ENCODE results near the gene WDR46. TPM values are rescaled to one million over a fixed set of nuclear protein-coding genes. Genes with fewer than 3 reads are reported as not detected.

WDR46 gene
- total and polyA plus RNA-seq, 7 donors = 15.3 to 51.2 (median 35.7) TPM

DNA sequence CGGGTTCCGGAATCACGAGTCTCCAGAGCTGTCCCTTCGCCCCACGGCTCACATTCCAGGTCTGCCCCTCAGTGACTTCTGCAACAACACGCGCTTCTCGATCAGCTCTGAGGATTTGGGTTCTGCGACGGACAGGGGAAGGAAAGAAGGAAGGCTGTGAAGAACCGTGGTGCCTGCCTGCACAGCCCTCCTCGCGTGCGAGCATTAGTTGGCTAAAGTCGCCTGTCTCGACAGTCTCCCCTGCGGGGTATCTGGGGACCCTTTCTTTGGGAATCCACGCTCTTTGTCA, 40.5 kb downstream of the WDR46 start:
- TF ChIP-seq, protein P1, sequence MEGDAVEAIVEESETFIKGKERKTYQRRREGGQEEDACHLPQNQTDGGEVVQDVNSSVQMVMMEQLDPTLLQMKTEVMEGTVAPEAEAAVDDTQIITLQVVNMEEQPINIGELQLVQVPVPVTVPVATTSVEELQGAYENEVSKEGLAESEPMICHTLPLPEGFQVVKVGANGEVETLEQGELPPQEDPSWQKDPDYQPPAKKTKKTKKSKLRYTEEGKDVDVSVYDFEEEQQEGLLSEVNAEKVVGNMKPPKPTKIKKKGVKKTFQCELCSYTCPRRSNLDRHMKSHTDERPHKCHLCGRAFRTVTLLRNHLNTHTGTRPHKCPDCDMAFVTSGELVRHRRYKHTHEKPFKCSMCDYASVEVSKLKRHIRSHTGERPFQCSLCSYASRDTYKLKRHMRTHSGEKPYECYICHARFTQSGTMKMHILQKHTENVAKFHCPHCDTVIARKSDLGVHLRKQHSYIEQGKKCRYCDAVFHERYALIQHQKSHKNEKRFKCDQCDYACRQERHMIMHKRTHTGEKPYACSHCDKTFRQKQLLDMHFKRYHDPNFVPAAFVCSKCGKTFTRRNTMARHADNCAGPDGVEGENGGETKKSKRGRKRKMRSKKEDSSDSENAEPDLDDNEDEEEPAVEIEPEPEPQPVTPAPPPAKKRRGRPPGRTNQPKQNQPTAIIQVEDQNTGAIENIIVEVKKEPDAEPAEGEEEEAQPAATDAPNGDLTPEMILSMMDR (IDR thresholded peaks at IDR 0.05) = peak in 2 of 4 experiments; percentile 3 to 5
- TF ChIP-seq POLR2A (IDR thresholded peaks at IDR 0.05) = no peak
- no peak for TF ChIP-seq POLR2AphosphoS5 (IDR thresholded peaks at IDR 0.05)
- TF ChIP-seq EP300 (IDR thresholded peaks at IDR 0.05) = no peak
- Histone ChIP-seq H3K4me3 (peak overlapping the region; percentile 26 to 64 (median 54)), H3K36me3 (peaks cover 0 to 20% (median 4%) of the 10 kb centered on the region in 4 donors), H3K27ac (peak overlapping the region; percentile 89 to 94 (median 94)), H3K9me3 (no peaks in the 10 kb centered on the region), H3K27me3 (no peaks in the 10 kb centered on the region), H3K4me1 (peaks cover 0 to 27% (median 24%) of the 10 kb centered on the region in 4 donors)
- DNase-seq = no peak
- 1% methylated on average over 18 of the region's 18 CpGs for WGBS, 2 donors
- intact Hi-C loops (cut with DNase I) = loop anchor here (1.0 to 5.0 kb wide), 6 partner anchors 40 to 356 kb away; partner anchors contain the start of genes RING1, RXRB and SLC39A7

DNA sequence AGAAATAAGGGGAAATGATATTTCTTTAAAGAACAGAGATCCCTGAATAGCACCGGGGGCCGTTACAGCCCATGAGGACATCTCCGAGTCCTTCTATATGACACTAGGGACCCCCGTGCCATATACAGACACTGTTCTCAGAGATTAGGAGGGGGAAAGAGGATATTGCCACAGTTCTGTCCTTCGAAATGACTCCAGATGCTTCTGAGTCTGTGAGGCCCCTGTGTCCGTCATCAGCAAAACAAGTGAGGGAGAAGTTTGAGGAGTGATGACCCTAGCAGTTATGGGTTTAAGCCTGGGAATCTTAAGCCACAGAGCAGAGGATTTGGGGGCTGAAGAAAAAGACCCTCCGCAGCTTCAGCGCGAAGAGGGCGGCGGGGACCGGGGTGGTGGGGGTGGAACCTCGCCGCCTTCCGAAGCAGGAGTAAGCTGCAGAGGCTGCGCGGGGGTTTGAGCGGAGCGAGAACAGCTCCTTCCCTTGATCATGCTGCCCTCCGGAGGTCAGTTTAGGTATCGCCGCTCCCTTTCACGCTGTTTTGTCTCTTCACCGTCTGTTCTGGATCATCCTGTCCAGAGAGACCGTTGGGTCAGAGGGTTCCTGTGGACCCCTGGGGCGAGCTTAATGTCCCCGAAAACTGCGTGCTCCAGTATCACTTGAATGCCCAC, 40.9 kb downstream of the WDR46 start:
- H3K4me3 ChIP-seq = peak overlapping the region; percentile 26 to 64 (median 54)
- WGBS, 2 donors = 3 to 5% methylated on average over 28 of the region's 28 CpGs
- no peaks in the 10 kb centered on the region for H3K9me3 ChIP-seq
- DNase-seq = peak; percentile 94
- intact Hi-C loops (cut with DNase I) = loop anchor here (1.0 to 5.0 kb wide), 6 partner anchors 39 to 356 kb away; partner anchors contain the start of genes RING1, RXRB and SLC39A7
- no peaks in the 10 kb centered on the region for H3K27me3 ChIP-seq
- peaks cover 0 to 27% (median 24%) of the 10 kb centered on the region in 4 donors for H3K4me1 ChIP-seq
- H3K27ac ChIP-seq = peak overlapping the region; percentile 89 to 94 (median 94)
- TF ChIP-seq POLR2AphosphoS5 (IDR thresholded peaks at IDR 0.05) (peak in 3 of 4 donors; percentile 26 to 43 (median 37)), POLR2A (IDR thresholded peaks at IDR 0.05) (no peak), EP300 (IDR thresholded peaks at IDR 0.05) (no peak)
- TF ChIP-seq, protein P1 (IDR thresholded peaks at IDR 0.05) = peak; percentile 95 to 99 (median 98)
- H3K36me3 ChIP-seq = peaks cover 0 to 20% (median 4%) of the 10 kb centered on the region in 4 donors

DNA sequence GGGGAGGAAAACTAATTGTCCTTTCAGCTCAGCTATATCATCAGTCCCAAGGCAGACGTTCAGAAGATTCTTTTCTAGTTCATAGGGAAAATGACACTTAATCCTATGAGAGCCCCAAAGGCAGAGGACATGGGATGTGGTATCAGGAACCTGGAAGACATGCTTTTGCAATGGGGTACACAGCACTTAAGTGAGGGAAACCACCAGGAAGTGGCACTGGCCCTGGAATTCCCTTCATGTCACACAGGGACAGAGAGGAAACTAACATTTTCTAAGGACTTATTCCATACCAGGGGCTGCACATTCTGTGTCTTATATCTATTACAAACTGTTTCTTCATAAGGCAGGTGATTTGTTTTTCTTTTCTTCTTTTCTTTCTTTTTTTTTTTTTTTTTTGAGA, 45.6 kb downstream of the WDR46 start:
- WGBS, 2 donors = 12 to 55% methylated on average over 1 of the region's 1 CpG
- Histone ChIP-seq H3K4me3 (no peak overlapping the region), H3K27me3 (no peaks in the 10 kb centered on the region), H3K9me3 (no peaks in the 10 kb centered on the region), H3K27ac (no peak overlapping the region), H3K36me3 (no peaks in the 10 kb centered on the region), H3K4me1 (peaks cover 0 to 8% (median 7%) of the 10 kb centered on the region in 4 donors)
- no peak for DNase-seq
- TF ChIP-seq EP300 (IDR thresholded peaks at IDR 0.05) (no peak), POLR2AphosphoS5 (IDR thresholded peaks at IDR 0.05) (no peak), POLR2A (IDR thresholded peaks at IDR 0.05) (no peak)
- TF ChIP-seq, protein P1 (IDR thresholded peaks at IDR 0.05) = no peak
- intact Hi-C loops (cut with DNase I) = no loop called here

DNA sequence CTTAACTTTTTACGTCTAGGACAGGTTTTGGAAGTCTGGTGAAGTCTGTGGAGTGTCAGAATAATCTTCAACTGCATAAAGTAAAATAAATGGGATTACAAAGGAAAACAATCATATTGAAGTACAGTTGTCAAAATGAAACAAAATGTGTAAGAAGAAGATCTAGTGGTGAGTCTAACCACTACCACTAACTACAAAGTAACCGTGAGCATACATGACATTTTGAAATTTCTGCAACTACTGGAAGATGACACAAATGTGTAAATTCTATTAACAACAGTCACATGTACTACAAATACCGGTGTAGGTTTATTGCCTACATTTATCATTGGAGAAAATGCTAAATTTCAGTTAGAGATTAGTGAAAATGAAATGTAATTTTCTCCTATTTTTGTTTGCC, 47.1 kb downstream of the WDR46 start:
- TF ChIP-seq, protein P1 (IDR thresholded peaks at IDR 0.05) = no peak
- TF ChIP-seq POLR2A (IDR thresholded peaks at IDR 0.05) = no peak
- TF ChIP-seq EP300 (IDR thresholded peaks at IDR 0.05) = no peak
- TF ChIP-seq POLR2AphosphoS5 (IDR thresholded peaks at IDR 0.05) = no peak
- Histone ChIP-seq H3K36me3 (no peaks in the 10 kb centered on the region), H3K4me1 (no peaks in the 10 kb centered on the region), H3K9me3 (no peaks in the 10 kb centered on the region), H3K4me3 (no peak overlapping the region), H3K27me3 (peaks cover 0 to 5% (median 0%) of the 10 kb centered on the region in 3 donors), H3K27ac (no peak overlapping the region)
- 50 to 59% methylated on average over 3 of the region's 3 CpGs for WGBS, 2 donors
- intact Hi-C loops (cut with DNase I) = no loop called here
- no peak for DNase-seq

Measured in sigmoid colon (tissue), 7 donors.